HCT116 (cell line): Measurements from ENCODE around the gene C2orf81. TPM values are rescaled to one million over a fixed set of nuclear protein-coding genes. Genes with fewer than 3 reads are reported as not detected.

ENCODE experiments used
- ATAC-seq: fragments of 200-7000 bp; cut with Tn5 transposase; 2 replicates; pipeline ENCODE4 v1.9.1; 2020; ENCODE audit warnings: mild to moderate bottlenecking, moderate library complexity
- BruUV-seq: library from RNA; stranded (reverse); fragments of 400-500 nt; replicated peaks from 2 replicates; lab custom pipeline; 2021; lab: Mats Ljungman, UMichigan
- CTCF ChIA-PET: fragments of 300-600 bp; sonication (Branson Sonifier 250); formaldehyde crosslinking; loops from one replicate; lab custom pipeline; 2021; ENCODE audit warnings: antibody characterized with exemption; lab: Charles Lee
- POLR2A ChIA-PET: fragments of 300-600, 350-600 bp; sonication (Branson Sonifier 250); formaldehyde crosslinking; loops from one replicate; lab custom pipeline; 2021; ENCODE audit warnings: antibody characterized with exemption; lab: Charles Lee
- RAD21 ChIA-PET, 2 experiments: fragments of 300-600 bp; sonication (Branson Sonifier 250); formaldehyde crosslinking; loops; one replicate each; lab custom pipeline; 2023; ENCODE audit warnings: low total read pairs in 2 of 2; ENCODE audit not compliant: uncharacterized antibody in 2 of 2, unreplicated experiment in 2 of 2, low non-redundant PET in 1 of 2; lab: Charles Lee
- DNase-seq: peaks from one replicate; pipeline ENCODE4 v3.0.0-alpha.2; 2010; ENCODE audit warnings: low read depth, low spot score
- H2AFZ ChIP-seq: fragments of 200-600 bp; shearing (Covaris generic), sonication (generic); 2 replicates; pipeline ENCODE4 v1.6.1; 2017; ENCODE audit warnings: low read depth, mixed run types, mixed read lengths, antibody characterized with exemption, low read length; ENCODE audit not compliant: poor library complexity, severe bottlenecking
- H3K27ac ChIP-seq: 2 replicates; pipeline ENCODE4 v1.5.1; 2012; ENCODE audit warnings: low read depth, low read length
- H3K27me3 ChIP-seq: fragments of 200-600 bp; sonication (generic); 2 replicates; pipeline ENCODE4 v1.6.1; 2016; ENCODE audit warnings: mixed run types, low read length, mixed read lengths; ENCODE audit not compliant: insufficient read depth
- H3K36me3 ChIP-seq, 2 experiments: fragments of 200-500 bp in 1 of 2; fragments of 200-600 bp in 1 of 2; sonication (Bioruptor generic) in 1 of 2; sonication (generic) in 1 of 2; 2 replicates each; pipeline versions ENCODE4 v1.5.1 to v1.6.1; 2014 to 2016; ENCODE audit warnings: low read length in 2 of 2, inconsistent platforms in 1 of 2, mixed read lengths in 1 of 2, mixed run types in 1 of 2; ENCODE audit not compliant: insufficient read depth in 2 of 2, control insufficient read depth in 1 of 2
- H3K4me1 ChIP-seq, 2 experiments: fragments of 200-600 bp in 1 of 2; sonication (generic) in 1 of 2; 2 replicates each; pipeline versions ENCODE4 v1.5.1 to v1.6.1; 2012 to 2017; ENCODE audit warnings: low read length in 2 of 2, inconsistent platforms in 1 of 2, mild to moderate bottlenecking in 1 of 2, mixed read lengths in 1 of 2, mixed run types in 1 of 2, moderate library complexity in 1 of 2; ENCODE audit not compliant: insufficient read depth in 2 of 2, control insufficient read depth in 1 of 2
- H3K4me2 ChIP-seq: fragments of 200-600 bp; sonication (generic); 2 replicates; pipeline ENCODE4 v1.6.1; 2017; ENCODE audit warnings: mixed run types, low read length, mixed read lengths
- H3K4me3 ChIP-seq, 2 experiments: fragments of 200-600 bp in 1 of 2; sonication (generic) in 1 of 2; replicated peaks in 1 of 2; 2 replicates each; pipeline ENCODE4 v1.5.1; 2011 to 2016; ENCODE audit warnings: low read length in 2 of 2, control low read depth in 1 of 2, low read depth in 1 of 2, mild to moderate bottlenecking in 1 of 2, mixed read lengths in 1 of 2, mixed run types in 1 of 2
- H3K79me2 ChIP-seq: fragments of 200-600 bp; sonication (generic); 2 replicates; pipeline ENCODE4 v1.6.1; 2017; ENCODE audit warnings: mild to moderate bottlenecking, mixed run types, low read length, moderate library complexity, mixed read lengths; ENCODE audit not compliant: insufficient read depth
- H3K9ac ChIP-seq: fragments of 200-600 bp; sonication (generic); 2 replicates; pipeline ENCODE4 v1.6.1; 2016; ENCODE audit warnings: low read length, mixed read lengths
- H3K9me2 ChIP-seq: fragments of 200-600 bp; sonication (generic), shearing (Covaris generic); 2 replicates; pipeline ENCODE4 v1.6.1; 2017; ENCODE audit warnings: mixed run types, mild to moderate bottlenecking, moderate library complexity; ENCODE audit not compliant: insufficient read depth
- H3K9me3 ChIP-seq, 2 experiments: fragments of 200-500 bp in 1 of 2; fragments of 200-600 bp in 1 of 2; sonication (Bioruptor generic) in 1 of 2; sonication (generic) in 1 of 2; 2 replicates each; pipeline ENCODE4 v1.6.1; 2014 to 2017; ENCODE audit warnings: low read length in 2 of 2, mixed read lengths in 2 of 2, inconsistent platforms in 1 of 2, low read depth in 1 of 2, mild to moderate bottlenecking in 1 of 2, mixed run types in 1 of 2, moderate library complexity in 1 of 2; ENCODE audit not compliant: control insufficient read depth in 1 of 2, insufficient read depth in 1 of 2
- H4K20me1 ChIP-seq: fragments of 200-600 bp; sonication (generic), shearing (Covaris generic); 2 replicates; pipeline ENCODE4 v1.6.1; 2017; ENCODE audit warnings: mixed run types, mild to moderate bottlenecking, moderate library complexity; ENCODE audit not compliant: insufficient read depth
- CEBPB ChIP-seq: IDR thresholded peaks from 2 replicates; pipeline ENCODE4 v1.6.1; 2012; ENCODE audit warnings: low read depth
- EGR1 ChIP-seq: IDR thresholded peaks from 2 replicates; pipeline ENCODE4 v1.6.1; 2012; ENCODE audit warnings: low read depth
- ELF1 ChIP-seq: IDR thresholded peaks from 2 replicates; pipeline ENCODE4 v1.6.1; 2012; ENCODE audit warnings: low read depth, borderline replicate concordance
- JUND ChIP-seq: IDR thresholded peaks from 2 replicates; pipeline ENCODE4 v1.6.1; 2012
- RAD21 ChIP-seq: IDR thresholded peaks from 2 replicates; pipeline ENCODE4 v1.6.1; 2012; ENCODE audit warnings: low read depth, mild to moderate bottlenecking
- intact Hi-C: fragments of 100-400 bp; cut with micrococcal nuclease; formaldehyde crosslinking; loops from 2 replicates; pipeline ENCODE4 v1.10.0; 2022
- total RNA-seq: library from RNA; stranded (reverse); gene quantifications from one replicate; pipeline ENCODE4 v1.2.1, GENCODE V29; 2021; ENCODE audit not compliant: unreplicated experiment
- TF ChIP-seq, protein P1 (sequence below): IDR thresholded peaks from 2 replicates; pipeline ENCODE4 v1.6.1; 2012; ENCODE audit warnings: low read depth
- TF ChIP-seq, protein P2 (sequence below): IDR thresholded peaks from 2 replicates; pipeline ENCODE4 v1.6.1; 2012
- TF ChIP-seq, protein P3 (sequence below), 3 experiments: fragments of 200-600 bp in 1 of 3; sonication (generic) in 1 of 3; IDR thresholded peaks in 2 of 3; conservative IDR thresholded peaks in 1 of 3; 2 replicates each; pipeline ENCODE4 v1.5.1; 2012 to 2017; ENCODE audit warnings: low read depth in 2 of 3, low read length in 2 of 3, antibody characterized with exemption in 1 of 3, borderline replicate concordance in 1 of 3, control low read depth in 1 of 3, mild to moderate bottlenecking in 1 of 3, mixed read lengths in 1 of 3, mixed run types in 1 of 3, moderate library complexity in 1 of 3; ENCODE audit not compliant: insufficient read depth in 1 of 3

The C2orf81 gene
- total RNA-seq, 1 experiment from 2014 or later, result 6.5 TPM

DNA sequence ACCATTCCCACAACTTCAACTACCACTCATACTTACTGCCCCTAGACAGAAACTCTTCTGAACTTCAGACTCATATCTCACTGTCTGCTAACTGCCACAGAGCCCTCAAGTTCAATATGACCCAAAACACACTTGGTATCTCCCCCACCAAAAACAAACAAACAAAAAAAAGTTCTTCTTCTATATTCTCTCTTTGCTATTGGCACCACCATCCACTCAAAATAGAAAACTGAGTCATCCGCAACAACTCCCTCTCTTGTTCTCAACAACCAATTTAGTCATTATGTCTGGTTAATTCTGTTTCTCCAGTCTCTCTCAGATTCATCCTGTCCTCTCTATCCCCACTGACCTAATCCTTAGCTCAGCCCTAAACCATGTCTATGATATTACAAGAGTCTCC is 34.1 kb downstream of the C2orf81 start:
- H3K9me3 ChIP-seq, result no peaks in the 10 kb centered on the region
- TF ChIP-seq JUND (no peak), ELF1 (no peak), RAD21 (no peak), CEBPB (no peak), EGR1 (no peak)
- TF ChIP-seq, protein P1, sequence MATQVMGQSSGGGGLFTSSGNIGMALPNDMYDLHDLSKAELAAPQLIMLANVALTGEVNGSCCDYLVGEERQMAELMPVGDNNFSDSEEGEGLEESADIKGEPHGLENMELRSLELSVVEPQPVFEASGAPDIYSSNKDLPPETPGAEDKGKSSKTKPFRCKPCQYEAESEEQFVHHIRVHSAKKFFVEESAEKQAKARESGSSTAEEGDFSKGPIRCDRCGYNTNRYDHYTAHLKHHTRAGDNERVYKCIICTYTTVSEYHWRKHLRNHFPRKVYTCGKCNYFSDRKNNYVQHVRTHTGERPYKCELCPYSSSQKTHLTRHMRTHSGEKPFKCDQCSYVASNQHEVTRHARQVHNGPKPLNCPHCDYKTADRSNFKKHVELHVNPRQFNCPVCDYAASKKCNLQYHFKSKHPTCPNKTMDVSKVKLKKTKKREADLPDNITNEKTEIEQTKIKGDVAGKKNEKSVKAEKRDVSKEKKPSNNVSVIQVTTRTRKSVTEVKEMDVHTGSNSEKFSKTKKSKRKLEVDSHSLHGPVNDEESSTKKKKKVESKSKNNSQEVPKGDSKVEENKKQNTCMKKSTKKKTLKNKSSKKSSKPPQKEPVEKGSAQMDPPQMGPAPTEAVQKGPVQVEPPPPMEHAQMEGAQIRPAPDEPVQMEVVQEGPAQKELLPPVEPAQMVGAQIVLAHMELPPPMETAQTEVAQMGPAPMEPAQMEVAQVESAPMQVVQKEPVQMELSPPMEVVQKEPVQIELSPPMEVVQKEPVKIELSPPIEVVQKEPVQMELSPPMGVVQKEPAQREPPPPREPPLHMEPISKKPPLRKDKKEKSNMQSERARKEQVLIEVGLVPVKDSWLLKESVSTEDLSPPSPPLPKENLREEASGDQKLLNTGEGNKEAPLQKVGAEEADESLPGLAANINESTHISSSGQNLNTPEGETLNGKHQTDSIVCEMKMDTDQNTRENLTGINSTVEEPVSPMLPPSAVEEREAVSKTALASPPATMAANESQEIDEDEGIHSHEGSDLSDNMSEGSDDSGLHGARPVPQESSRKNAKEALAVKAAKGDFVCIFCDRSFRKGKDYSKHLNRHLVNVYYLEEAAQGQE, result no peak
- TF ChIP-seq, protein P2, sequence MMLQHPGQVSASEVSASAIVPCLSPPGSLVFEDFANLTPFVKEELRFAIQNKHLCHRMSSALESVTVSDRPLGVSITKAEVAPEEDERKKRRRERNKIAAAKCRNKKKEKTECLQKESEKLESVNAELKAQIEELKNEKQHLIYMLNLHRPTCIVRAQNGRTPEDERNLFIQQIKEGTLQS, result no peak
- TF ChIP-seq, protein P3, sequence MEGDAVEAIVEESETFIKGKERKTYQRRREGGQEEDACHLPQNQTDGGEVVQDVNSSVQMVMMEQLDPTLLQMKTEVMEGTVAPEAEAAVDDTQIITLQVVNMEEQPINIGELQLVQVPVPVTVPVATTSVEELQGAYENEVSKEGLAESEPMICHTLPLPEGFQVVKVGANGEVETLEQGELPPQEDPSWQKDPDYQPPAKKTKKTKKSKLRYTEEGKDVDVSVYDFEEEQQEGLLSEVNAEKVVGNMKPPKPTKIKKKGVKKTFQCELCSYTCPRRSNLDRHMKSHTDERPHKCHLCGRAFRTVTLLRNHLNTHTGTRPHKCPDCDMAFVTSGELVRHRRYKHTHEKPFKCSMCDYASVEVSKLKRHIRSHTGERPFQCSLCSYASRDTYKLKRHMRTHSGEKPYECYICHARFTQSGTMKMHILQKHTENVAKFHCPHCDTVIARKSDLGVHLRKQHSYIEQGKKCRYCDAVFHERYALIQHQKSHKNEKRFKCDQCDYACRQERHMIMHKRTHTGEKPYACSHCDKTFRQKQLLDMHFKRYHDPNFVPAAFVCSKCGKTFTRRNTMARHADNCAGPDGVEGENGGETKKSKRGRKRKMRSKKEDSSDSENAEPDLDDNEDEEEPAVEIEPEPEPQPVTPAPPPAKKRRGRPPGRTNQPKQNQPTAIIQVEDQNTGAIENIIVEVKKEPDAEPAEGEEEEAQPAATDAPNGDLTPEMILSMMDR (IDR thresholded peaks at IDR 0.05 in 2 of 3, conservative IDR thresholded peaks at IDR 0.05 in 1 of 3; ENCODE audit: borderline replicate concordance in 1 of 3, insufficient read depth in 1 of 3, low read depth in 2 of 3, low read length in 2 of 3), result no peak
- H3K27me3 ChIP-seq, result no peaks in the 10 kb centered on the region
- H3K36me3 ChIP-seq, result no peaks in the 10 kb centered on the region
- ATAC-seq (no peak), DNase-seq (no peak)
- no peak overlapping the region for H2AFZ ChIP-seq
- H4K20me1 ChIP-seq, result no peaks in the 10 kb centered on the region
- no peak overlapping the region for H3K4me3 ChIP-seq
- H3K27ac ChIP-seq, result no peak overlapping the region
- H3K9ac ChIP-seq, result no peak overlapping the region
- H3K9me2 ChIP-seq, result no peaks in the 10 kb centered on the region
- intact Hi-C loops, result no loop called here
- ChIA-PET POLR2A (no interaction called here), CTCF (no interaction called here), RAD21 (no interaction called here)
- H3K79me2 ChIP-seq, result peaks cover 58% of the 10 kb centered on the region
- H3K4me2 ChIP-seq, result no peak overlapping the region
- no TSS peak for BruUV-seq
- peaks cover 5 to 14% of the 10 kb centered on the region in 2 experiments; a peak in 3 of 4 replicates for H3K4me1 ChIP-seq
